RCC 7860 (cell line): ENCODE results near the gene GPR12.

ENCODE experiments used
- DNase-seq: peaks from one replicate; pipeline ENCODE4 v3.0.0-alpha.2; 2015; ENCODE audit warnings: low spot score
- FAIRE-seq: peaks from 2 replicates; lab custom pipeline; 2012; peaks lifted over from hg19 to GRCh38; lab: Jason Lieb, UNC

Gene GPR12

GRCh38 chr13:26759907-26760831 lies at the start of gene GPR12:
TSS of gene GPR12 (minus strand) at chr13:26760786. CDS start at chr13:26759827, 959 bp downstream.
- DNase-seq = no peak
- no peak for FAIRE-seq

- FAIRE-seq (no peak), DNase-seq (no peak)
Observed at GRCh38 chr13:26810095-26810494, 49.5 kb upstream of the GPR12 start.

- FAIRE-seq = no peak
Observed at GRCh38 chr13:26806891-26807290, 46.3 kb upstream of the GPR12 start.

GRCh38 chr13:26787961-26788360 lies 27.4 kb upstream of the GPR12 start:
- FAIRE-seq (no peak), DNase-seq (no peak)

More at GRCh38 chr13:26806891-26807290, 46.3 kb upstream of the GPR12 start:
- DNase-seq = no peak

GRCh38 chr13:26786651-26787295 lies 26.2 kb upstream of the GPR12 start:
- FAIRE-seq = no peak
- no peak for DNase-seq

- FAIRE-seq = no peak
- no peak for DNase-seq
Observed at GRCh38 chr13:26785838-26786630, 25.4 kb upstream of the GPR12 start.

- DNase-seq (no peak), FAIRE-seq (no peak)
Observed at GRCh38 chr13:26784704-26785639, 24.4 kb upstream of the GPR12 start.

- no peak for FAIRE-seq
- DNase-seq = no peak
Observed at GRCh38 chr13:26780411-26780810, 19.8 kb upstream of the GPR12 start.

GRCh38 chr13:26779321-26779720 lies 18.7 kb upstream of the GPR12 start:
- FAIRE-seq (no peak), DNase-seq (no peak)

- no peak for FAIRE-seq
- DNase-seq = no peak
Observed at GRCh38 chr13:26772531-26772930, 11.9 kb upstream of the GPR12 start.

- DNase-seq = no peak
- no peak for FAIRE-seq
Observed at GRCh38 chr13:26771796-26772195, 11.2 kb upstream of the GPR12 start.

- no peak for DNase-seq
Observed at GRCh38 chr13:26762745-26763345, 2.3 kb upstream of the GPR12 start.

GRCh38 chr13:26760832-26761582 lies 421 bp upstream of the GPR12 start:
- no peak for FAIRE-seq
- DNase-seq = no peak

More at GRCh38 chr13:26762745-26763345, 2.3 kb upstream of the GPR12 start:
- no peak for FAIRE-seq

GRCh38 chr13:26759249-26759906 lies 1.2 kb downstream of the GPR12 start:
- FAIRE-seq (no peak), DNase-seq (no peak)

GRCh38 chr13:26758496-26759157 lies 2.0 kb downstream of the GPR12 start:
- DNase-seq (no peak), FAIRE-seq (no peak)

- FAIRE-seq = no peak
Observed at GRCh38 chr13:26756961-26757360, 3.6 kb downstream of the GPR12 start.

GRCh38 chr13:26752671-26753070 lies 7.9 kb downstream of the GPR12 start:
- DNase-seq (no peak), FAIRE-seq (no peak)

More at GRCh38 chr13:26756961-26757360, 3.6 kb downstream of the GPR12 start:
- no peak for DNase-seq

- FAIRE-seq = no peak
- DNase-seq = no peak
Observed at GRCh38 chr13:26749905-26750304, 10.7 kb downstream of the GPR12 start.
